Fibroblast of upper back skin (primary cell): ENCODE results near the gene PLPP1.
A peak's percentile ranks its signal among the peaks of the same experiment; 100 is the strongest.

Source experiments
- DNase-seq: peaks from one replicate; pipeline ENCODE4 v3.0.0-alpha.2; 2013

The PLPP1 gene

DNA sequence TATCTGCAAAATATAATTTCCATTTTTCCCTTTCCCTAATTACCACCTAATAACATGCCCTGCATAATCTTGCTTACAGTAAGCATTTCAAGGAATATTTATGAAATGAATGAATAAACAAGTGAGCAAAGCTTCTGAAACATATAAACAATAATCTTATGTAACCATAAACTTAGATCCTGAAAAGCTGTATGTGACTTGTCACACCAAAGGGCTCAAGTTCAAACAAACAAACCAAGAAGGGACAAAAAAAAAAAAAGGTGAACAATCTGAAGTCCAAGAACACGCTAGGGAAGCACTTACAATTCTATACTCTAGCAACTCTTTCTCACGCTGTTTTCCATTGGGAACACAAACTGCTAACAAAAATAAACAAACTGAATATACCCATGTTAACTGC, 36.3 kb downstream of the PLPP1 start:
- DNase-seq: no peak

DNA sequence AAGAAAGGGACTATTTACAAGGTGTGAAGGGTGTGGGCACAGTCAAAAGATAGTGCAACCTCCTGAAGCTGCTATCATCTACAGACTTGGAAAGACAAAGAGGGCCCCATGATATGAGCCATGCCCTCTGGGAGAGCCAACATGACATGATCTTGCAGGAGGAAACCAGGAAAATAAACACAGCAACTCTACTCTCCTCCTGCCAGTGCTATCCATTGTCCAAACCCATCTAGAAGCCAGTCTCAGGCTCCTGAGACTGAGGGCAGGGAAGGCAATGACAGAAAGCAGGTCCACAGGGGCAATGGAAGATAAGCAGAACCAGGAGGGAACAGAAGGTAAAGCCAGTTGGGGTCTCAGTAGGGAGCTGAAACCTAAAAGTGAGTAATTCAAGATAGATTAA, 37.1 kb downstream of the PLPP1 start:
- no peak for DNase-seq

DNA sequence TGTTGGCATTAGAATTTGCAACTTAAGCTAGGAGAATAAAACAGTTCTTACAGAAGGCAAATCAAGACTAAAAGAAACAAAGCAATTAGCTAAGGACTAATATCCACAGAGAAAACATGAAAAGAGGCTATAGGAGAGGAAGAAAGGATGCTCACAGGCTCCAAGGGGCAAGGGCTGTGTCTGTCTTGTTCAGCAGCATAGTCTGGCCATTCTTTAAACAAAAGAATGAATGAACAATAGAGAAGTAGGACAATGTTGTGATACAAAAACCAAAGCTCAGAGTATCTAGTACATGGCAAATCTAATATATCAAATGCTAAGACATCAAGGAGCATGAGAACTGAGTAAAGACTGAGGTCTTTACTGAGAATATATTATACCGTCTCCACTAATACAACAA, 39.5 kb downstream of the PLPP1 start:
- no peak for DNase-seq

DNA sequence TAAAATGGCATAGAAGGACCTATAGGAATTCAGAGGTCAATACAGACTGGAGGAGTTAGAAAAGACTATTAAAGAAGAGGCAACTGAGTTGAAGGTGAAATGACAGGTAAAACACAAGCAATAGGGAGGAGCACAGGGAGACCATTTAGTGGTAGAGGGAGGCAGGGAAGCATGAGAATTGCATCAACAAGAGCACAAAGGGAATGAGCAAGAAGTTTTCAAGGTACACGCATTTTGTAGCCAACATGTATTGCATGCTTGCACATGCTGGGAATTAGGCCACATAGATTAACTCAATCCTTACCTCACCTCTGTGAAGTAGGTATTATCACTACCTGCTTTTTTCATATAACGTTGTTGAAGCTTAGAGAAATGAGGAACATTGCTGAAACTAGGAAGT, 42.3 kb downstream of the PLPP1 start:
- no peak for DNase-seq

DNA sequence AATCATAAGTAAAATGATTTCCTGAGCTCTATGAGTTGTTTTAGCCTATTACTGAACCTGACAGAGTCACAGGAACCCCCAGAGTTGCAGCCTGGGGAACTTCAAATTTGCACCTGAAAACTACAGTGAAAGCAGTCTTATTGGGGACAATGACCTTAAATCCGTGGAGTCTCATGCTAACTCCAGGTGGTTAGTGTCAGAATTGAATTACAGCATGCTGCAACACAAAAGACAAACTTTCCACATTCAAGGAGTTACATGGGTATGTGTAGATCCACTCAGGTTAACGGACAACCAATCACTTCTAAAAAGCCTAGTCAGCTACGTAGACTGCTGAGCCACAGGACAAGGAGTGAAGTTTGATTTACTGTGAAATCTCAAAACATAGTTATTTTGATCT, 49.7 kb downstream of the PLPP1 start:
- DNase-seq: no peak

DNA sequence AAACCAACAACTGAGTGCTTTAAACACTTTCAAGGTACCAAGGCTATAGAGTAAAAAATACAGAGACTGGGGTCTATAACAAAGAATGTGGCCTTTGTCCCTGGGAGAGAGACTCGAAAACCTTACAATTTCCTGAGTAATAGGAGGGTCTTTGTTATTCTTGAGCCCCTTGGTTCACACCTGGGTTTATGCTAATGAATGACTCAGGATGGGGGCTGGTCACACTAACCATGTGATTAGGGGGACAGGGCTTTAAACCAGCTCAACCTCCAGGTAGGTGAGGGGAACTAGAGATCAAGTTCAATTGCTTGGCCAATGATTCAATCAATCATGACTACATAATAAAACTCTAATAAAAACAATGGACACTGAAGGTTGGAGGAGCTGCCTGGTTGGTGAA, 50.2 kb downstream of the PLPP1 start:
- no peak for DNase-seq

DNA sequence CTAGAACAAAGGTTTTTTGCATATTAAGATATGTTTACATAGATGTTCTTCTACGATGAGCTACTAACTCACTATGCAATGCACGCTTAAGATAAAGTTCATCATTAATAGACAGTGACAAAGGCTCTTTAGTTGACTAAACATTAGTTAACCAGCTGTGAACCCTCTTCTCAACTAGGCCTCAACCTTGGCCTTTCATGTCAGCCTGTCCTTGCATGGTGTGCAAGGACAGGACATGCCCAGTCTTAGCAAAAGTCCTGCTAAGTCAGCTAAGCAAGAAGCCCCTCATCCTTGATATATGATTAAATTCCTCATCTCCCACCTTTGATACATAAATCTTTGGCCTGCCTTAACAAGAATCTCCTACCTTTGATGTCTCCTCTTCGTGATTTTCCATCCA, 50.9 kb downstream of the PLPP1 start:
- DNase-seq: no peak

DNA sequence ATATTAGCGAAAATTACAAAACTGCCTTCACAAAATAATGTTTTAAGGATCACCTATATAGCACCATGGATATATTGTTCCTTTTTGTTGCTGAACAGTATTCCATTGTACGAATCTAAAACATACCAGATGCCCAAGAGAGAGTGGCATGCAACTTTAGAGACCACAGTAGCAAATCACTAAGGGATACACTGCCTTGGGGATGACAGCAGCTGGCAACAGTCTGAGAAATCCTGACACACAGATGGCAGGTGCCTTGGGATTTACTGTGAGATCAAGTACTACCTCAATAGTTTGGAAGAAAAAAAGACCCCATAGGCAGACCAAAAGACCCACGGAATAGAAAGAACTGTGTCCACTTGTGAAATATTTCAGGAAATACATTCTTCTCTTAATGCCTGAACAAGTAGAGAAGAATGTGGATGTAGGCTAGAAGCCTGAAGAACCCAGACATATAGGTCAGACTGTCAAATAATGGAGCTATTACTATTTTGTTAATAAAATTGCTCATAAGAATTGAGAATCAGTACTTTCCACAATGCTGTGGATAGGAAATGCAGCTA, 53.4 kb downstream of the PLPP1 start:
- DNase-seq: peak; percentile 69

DNA sequence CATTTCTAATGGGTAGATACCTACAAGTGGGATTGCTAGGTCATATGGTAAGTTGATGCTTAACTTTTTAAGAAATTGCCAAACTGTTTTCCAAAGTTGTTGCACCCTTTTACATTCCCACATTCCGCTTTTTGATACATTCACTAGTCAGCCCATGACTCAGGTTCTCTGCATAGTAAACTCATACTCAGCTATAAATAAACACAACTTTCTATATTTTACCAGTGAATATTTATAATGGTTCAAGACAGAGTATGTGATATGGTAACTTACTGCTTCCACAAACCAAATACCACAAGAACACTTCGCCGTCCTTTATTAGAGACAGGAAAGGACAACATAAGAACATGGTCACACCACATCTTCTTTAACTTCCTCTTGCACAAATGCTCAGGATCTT, 54.0 kb downstream of the PLPP1 start:
- peak; percentile 56 for DNase-seq

DNA sequence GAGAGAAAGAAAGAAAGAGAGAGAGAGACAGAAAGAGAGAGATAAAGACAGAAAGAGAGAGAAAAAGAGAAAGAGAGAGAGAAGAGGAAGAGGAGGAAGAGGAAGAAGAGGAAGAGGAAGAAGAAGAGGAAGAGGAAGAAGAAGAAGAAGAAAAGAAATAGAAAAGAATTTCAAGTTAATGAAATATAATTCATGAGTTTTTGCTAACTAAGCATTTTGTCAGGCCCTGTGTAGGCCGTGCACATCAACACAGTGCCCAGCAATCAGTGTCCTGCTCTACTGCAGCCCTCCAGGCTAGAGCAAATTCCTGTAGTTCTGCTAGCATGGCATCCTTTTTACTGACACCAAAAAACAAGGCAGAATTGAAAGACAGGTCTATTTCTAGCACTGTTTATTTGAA, 62.1 kb downstream of the PLPP1 start:
- DNase-seq: no peak

DNA sequence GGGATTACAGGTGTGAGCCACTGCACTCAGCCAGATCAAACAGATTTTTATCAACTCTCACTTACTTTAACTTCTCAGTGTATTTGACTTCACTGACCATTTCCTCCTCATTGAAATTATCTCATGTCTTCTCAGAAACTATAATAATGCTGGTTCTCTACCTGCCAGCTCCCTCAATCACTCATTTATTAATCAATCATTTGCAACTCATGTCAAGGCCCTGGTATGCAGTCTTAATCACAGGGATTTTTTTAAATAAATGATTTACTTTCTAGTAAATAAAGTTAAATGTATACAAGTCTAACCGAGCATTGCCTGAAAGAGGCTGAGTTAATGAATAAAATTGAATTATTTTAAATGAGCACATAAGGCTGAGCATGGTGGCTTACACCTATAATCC, 63.3 kb downstream of the PLPP1 start:
- DNase-seq: no peak

DNA sequence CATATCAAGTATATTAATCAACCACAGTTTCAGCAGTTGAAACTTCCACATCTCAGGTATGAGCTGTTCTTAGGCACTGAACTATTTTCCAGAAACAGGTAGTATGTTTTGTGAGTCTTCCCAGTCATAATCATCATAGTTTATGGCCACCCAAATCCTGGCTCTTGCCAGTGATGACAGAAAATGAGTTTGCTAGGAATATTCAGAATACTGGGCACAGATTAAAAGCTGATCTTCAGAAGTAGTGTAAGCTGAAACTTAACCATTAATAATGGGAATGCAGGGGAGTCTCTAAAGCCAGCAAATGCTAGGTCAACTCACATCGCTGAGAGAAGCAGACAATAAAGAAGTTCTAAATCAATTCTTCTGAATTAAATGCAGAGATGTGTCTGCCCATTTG, 64.5 kb downstream of the PLPP1 start:
- no peak for DNase-seq

DNA sequence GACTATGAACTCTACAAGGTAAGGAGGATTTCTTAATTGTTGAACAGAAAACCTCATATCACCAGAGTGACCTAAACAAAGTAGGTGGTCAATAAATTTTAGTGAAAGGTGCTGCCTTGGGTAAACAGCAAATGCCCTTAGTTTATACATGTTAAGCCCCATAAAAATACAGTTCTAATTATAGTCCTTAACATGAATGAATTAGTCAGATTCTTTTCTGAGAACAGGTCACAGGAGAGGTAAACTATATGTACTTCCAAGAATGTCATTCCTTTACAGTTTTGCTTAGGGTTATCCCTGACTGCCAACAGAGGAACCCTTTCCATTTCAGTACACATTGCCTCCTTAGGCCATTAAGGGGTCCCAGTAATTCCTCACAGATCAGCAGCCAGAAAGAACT, 64.9 kb downstream of the PLPP1 start:
- no peak for DNase-seq

DNA sequence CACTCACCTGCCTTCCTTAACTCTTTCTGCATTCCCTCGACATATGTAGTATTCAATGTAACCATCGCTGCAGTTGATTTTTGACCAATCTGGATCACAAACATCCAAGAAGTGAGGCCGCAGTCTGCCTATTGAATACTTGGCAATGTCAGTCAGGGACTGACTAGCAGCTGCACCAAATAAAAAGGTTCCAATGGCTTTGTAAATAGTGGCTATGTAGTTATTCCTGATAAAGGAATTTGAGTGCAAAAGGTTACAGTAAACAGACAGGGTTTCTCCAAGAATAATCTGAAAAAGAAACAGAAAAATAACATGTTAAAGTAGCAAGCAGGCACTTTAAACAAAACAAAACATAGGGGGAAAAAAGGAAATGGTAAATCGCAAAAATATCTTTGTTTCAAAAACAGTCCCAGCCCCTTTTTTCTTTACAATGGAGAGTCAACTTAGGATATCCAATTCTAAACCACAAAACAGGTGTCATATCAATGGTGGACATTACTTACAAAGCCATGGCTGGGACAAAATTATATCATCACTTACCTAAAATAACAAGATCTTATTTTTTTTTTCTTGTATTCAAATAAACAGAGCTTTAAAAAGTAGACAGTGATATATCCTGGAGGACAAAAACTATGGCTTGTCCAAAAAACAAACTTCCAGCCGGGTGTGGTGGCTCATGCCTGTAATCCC, 66.8 kb downstream of the PLPP1 start:
- no peak for DNase-seq

DNA sequence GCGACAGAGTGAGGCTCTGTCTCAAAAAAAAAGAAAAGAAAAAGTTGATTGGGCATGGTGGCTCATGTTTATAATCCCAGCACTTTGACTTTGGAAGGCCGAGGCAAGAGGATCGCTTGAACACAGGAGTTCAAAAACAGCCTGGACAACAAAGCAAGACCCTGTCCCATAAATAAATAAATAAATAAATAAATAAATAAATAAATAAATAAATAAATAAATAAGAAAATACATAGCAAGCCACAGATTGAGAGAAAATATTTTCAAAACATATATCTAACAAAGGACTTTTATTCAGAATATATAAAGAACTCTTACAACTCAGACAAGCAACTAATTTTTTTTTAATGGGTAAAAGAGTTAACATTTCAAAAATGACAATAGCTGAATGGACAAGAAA, 71.2 kb downstream of the PLPP1 start:
- no peak for DNase-seq

DNA sequence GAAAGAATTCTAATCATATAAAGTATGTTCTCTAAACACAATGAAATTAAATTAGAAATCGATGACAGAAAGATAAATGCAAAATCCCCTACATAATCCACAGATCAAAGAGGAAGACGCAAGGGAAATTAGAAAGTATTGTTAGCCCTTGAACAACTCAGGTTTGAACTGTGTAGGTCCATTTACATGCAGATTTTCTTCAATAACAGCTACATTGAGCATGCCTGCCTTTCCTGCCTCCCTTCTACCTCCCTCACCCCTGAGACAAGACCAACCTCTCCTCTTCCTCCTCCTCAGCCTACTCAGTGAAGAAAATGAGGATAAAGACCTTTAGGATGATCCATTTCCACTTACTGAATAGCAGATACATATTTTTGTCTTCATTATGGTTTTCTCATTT, 75.2 kb downstream of the PLPP1 start:
- no peak for DNase-seq

DNA sequence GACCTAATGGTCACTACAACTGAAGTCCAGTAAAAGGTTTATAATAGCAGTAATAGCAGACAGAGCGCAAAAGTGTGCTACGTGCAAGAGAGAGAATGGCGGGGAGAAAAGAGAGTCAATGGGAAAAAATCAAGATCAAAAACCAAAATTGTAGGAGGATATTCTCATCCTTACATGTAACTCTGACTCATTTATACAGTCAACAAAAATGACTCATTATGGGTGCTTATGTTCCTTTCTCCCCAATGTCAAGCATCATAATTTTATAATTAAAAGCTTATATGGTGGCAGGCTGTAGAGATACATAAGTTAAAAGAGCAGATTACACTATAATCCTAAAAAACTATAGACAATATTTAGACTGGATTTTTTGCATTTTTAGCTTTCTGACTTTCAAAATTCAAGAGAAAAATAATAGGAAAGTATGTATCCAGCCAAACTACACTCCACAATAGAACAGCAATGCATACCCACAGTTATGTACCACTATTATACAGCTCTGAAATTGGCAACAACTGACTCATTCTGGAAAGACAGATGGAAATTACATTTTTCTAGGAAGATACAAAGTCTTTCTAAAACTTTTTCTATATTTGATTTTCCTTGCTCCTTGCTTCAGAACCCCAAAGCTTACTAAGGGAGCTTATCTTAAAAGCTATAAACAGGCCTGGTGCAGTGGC, 78.4 kb downstream of the PLPP1 start:
- peak; percentile 57 for DNase-seq

DNA sequence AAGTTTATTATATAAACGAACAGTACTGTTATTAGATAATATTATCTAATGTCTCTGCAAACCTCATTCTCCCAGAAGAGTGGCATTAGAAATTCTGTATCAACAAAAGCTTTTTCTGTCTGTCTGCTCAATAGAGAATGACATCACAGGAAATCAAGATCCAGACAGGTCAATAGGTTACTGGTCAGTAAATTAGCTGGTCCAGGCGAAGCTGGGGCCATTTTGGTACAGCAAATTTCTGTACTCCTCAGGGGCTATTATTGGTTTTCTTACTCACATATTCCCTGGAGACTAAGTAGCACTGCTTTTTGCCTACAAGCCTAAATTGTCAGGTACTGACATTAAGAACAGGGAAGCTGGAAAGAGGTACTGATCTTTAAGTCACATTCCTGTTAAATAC, 80.5 kb downstream of the PLPP1 start:
- no peak for DNase-seq

DNA sequence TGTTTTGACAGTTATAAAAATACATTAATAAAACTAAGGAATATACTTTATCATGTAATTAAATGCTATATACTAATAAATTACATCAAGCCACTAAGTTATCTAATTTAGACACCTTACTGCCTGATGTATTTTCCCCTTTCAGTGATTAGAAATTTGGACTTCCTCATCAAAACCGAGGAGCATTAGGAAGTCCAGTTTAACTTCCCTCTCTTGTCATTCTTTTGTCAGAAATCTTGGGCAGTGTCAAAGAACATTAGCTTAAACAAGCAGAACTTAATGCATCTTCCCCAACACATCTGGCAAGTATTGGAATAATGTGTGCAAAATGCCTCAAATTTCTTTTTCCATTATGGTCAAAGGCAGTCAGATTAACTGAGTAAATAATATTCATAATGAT, 81.6 kb downstream of the PLPP1 start:
- DNase-seq: no peak

DNA sequence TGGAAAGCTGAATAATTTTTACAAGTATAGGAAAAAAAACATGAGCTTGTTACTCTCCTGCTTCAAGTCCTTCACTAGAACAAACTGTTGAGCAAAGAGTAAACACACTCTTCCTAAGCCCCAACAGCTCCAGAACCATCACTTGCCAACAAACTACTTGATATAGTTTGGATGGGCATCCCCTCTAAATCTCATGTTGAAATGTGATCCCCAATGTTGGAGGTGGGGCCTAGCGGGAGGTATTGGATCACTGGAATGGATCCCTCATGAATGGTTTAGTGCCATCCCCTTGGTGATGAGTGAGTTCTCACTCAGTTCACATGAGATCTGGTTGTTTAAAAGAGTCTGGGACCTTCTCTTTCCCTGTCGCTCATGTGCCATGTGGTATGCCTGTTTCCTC, 82.8 kb downstream of the PLPP1 start:
- DNase-seq: no peak

DNA sequence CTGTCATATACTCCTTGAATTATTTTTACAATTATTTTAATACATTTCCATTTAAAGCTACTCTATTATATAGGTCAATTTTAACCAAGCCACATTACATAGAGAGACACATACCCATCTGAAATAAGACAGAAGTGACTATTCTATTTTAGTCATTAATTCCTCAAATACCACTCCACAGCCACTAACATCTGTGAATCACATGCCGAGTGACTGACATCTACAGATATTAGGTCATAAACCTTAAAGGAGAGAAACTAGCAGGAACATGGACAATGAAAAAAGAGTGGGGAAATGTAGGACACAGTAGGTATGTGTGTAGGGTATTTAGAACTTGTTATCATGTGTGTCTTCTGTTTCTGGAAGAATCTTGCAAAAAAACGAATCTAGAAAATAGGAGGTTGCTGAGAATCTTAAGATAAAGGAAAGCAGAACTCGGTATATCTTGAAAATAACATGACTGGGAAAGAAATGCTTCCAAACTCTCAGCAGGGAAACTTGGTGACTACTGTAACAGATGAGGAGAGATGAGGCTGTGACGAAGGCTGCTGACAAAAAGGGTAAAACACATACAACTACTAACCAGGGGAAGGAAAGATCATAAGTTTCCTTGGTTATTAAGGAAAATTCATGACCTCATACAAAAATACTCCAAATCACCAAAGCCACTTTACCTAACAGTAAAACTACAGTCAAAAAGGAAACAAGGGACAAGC, 84.6 kb downstream of the PLPP1 start:
- peak; percentile 76 for DNase-seq

DNA sequence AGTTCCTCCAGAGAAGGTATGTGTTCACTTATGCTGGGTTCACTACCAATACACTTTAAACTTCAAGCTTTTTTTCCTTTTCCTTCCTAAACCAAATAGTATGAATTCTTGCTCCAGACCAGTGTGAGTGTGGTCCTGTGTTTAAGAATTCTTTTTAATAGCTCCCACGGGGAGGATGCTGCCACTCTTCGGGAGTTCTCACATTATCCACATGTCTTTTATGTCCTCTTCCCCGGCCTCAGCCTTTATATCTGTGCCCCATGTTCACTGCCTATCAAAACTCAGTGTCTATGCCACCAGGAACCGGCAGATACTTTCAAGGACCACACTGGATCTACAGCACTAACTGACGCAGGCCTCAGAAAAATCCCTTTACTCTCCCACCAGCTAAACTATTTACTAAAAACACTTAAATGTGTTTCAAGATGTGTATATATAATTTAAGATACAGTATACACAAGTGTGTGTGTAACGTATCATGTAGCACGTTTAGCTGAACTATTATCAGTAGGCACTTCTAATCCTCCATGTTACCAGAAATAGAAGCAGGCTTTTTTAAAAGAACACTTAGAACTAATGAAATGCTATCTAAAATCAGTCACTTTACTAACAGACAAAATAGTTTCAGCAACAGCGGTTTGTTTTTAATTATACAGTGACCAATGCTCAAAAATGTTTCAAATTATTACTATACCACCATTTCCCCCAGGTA, 88.0 kb downstream of the PLPP1 start:
- no peak for DNase-seq

DNA sequence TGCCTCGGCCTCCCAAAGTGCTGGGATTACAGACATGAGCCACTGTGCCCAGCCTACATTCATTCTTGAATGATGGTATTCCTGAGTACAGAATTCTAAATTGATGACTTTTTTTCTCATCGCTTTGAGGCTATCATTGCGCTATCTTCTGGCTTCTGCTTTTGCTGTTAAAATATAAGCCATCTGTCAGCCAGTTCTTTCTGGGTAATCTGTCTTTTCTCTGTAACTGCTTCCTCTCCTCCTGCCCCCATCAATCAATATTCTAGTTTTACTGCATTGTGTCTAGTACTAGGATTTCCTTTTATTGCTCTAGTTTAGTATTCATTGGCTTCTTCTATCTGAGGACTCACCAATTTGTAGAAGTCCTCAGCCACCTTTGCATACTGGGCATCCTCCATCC, 89.0 kb downstream of the PLPP1 start:
- no peak for DNase-seq
